ENCODE results near the gene GNL3. TPM values are rescaled to one million over a fixed set of nuclear protein-coding genes. Genes with fewer than 3 reads are reported as not detected.

The GNL3 gene
- total RNA-seq, 1 donor from 2014 or later = 50.4 TPM

DNA sequence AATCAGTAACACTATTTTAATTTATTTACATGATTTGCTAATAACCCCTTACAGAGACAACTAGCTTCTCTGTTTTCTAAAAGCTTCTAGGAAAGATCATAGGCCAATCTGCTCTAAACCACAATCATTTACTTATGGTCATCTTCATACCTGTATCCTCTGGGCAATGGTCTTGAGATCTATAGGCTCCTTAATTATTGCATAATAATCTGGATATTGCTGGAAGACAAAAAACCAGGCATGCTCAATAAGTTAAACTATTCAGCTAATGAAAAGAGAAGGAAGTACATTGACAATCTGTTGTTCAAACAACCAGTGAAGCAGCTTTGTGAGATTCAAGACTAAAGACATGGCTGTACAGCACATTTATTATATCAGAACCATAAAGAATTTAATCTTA lies 34.2 kb upstream of the GNL3 start:
- Histone ChIP-seq H3K4me3 (no peak overlapping the region), H3K36me3 (peaks cover 61 to 93% of the 10 kb centered on the region in 2 donors), H3K9me3 (no peaks in the 10 kb centered on the region), H3K27me3 (no peaks in the 10 kb centered on the region), H3K27ac (no peak overlapping the region), H3K4me1 (no peaks in the 10 kb centered on the region)
- no peak for TF ChIP-seq CTCF (IDR thresholded peaks at IDR 0.05)
- intact Hi-C loops (cut with DNase I) = no loop called here
- DNase-seq (ENCODE audit: low spot score in 2 of 2) = no peak

GRCh38 chr3:52655895-52656294 lies 29.9 kb upstream of the GNL3 start:
- H3K4me3 ChIP-seq = no peak overlapping the region
- peaks cover 68 to 91% of the 10 kb centered on the region in 2 donors for H3K36me3 ChIP-seq
- H3K27me3 ChIP-seq = no peaks in the 10 kb centered on the region
- H3K4me1 ChIP-seq = no peaks in the 10 kb centered on the region
- DNase-seq (ENCODE audit: low spot score in 2 of 2) = no peak
- no peak overlapping the region for H3K27ac ChIP-seq
- intact Hi-C loops (cut with DNase I) = no loop called here
- no peak for TF ChIP-seq CTCF (IDR thresholded peaks at IDR 0.05)
- H3K9me3 ChIP-seq = no peaks in the 10 kb centered on the region

DNA sequence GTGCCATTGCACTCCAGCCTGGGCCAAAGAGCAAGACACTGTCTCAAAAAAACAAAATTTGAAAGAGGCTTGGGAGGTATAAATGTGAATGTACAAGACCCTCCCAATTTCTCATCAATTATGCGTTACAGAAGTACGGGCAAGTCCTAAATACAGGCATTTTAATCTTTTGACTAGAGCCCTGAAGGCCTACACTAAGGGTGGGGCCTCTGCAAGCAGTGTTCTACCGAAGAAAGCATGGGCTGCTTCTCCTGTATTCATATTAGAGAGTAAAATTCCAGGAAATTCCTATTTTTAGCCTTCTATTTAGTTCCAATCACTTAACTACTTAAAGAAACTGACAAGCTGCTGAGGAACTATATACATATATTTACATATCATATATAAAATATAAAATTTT lies 25.8 kb upstream of the GNL3 start:
- no peak overlapping the region for H3K27ac ChIP-seq
- H3K36me3 ChIP-seq = peaks cover 62 to 70% of the 10 kb centered on the region in 2 donors
- no peaks in the 10 kb centered on the region for H3K27me3 ChIP-seq
- no peaks in the 10 kb centered on the region for H3K4me1 ChIP-seq
- intact Hi-C loops (cut with DNase I) = no loop called here
- DNase-seq (ENCODE audit: low spot score in 2 of 2) = no peak
- no peaks in the 10 kb centered on the region for H3K9me3 ChIP-seq
- no peak overlapping the region for H3K4me3 ChIP-seq
- TF ChIP-seq CTCF (IDR thresholded peaks at IDR 0.05) = no peak

DNA sequence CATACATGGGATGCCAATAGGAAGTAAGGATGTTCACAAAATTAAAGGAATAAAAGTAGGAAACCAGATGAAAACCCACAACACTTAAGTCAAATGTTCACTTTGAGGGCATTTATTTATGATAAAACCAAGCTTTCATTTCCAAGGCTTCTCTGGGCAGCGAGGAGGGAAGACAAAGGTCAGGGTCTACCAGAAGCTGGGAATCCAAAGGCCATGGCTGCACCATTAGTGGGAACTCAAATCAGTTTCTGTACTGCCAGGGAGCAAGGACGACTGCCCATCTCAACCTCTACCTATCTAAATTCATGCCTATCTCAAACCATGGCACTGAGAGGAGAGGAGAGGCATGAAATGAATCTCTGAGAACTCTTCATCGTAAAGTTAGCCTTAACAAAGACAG lies 22.7 kb upstream of the GNL3 start:
- no peak for DNase-seq (ENCODE audit: low spot score in 2 of 2)
- H3K4me1 ChIP-seq = no peaks in the 10 kb centered on the region
- H3K9me3 ChIP-seq = no peaks in the 10 kb centered on the region
- H3K36me3 ChIP-seq = peaks cover 61 to 71% of the 10 kb centered on the region in 2 donors
- intact Hi-C loops (cut with DNase I) = no loop called here
- no peak for TF ChIP-seq CTCF (IDR thresholded peaks at IDR 0.05)
- H3K27me3 ChIP-seq = no peaks in the 10 kb centered on the region
- no peak overlapping the region for H3K4me3 ChIP-seq
- no peak overlapping the region for H3K27ac ChIP-seq

- no peak for TF ChIP-seq CTCF (IDR thresholded peaks at IDR 0.05)
These were observed 15.0 kb upstream of the GNL3 start for GRCh38 chr3:52670621-52671521.

More at GRCh38 chr3:52670621-52671521, 15.0 kb upstream of the GNL3 start:
- no peaks in the 10 kb centered on the region for H3K27me3 ChIP-seq
- peak overlapping the region; percentile 59 to 70 for H3K27ac ChIP-seq
- DNase-seq (ENCODE audit: low spot score in 2 of 2) = peak in 1 of 2 donors; percentile 77
- intact Hi-C loops (cut with DNase I) = loop anchor here (1.0 kb wide), 1 partner anchor 15 kb away; the partner anchor contains the start of gene GNL3
- H3K9me3 ChIP-seq = no peaks in the 10 kb centered on the region
- peaks cover 0 to 9% of the 10 kb centered on the region in 2 donors for H3K4me1 ChIP-seq
- peak overlapping the region in 1 of 2 donors; percentile 4 for H3K4me3 ChIP-seq
- H3K36me3 ChIP-seq = peaks cover 28 to 60% of the 10 kb centered on the region in 2 donors
